Lower leg skin (tissue), 3 donors: Measurements from ENCODE around the gene PRR4.

ENCODE experiments used
- POLR2A ChIP-seq, 2 donors: fragments of 450-650 bp; IDR thresholded peaks; one replicate each; pipeline ENCODE4 v1.6.1; 2016 to 2017; ENCODE audit warnings: antibody characterized with exemption in 2 of 2, mild to moderate bottlenecking in 1 of 2, moderate library complexity in 1 of 2
- TF ChIP-seq, protein P1 (sequence below), 3 donors: fragments of 450-650 bp; IDR thresholded peaks; one replicate each; pipeline ENCODE4 v1.5.1; 2016; ENCODE audit warnings: antibody characterized with exemption in 3 of 3, mild to moderate bottlenecking in 3 of 3, moderate library complexity in 2 of 3

DNA sequence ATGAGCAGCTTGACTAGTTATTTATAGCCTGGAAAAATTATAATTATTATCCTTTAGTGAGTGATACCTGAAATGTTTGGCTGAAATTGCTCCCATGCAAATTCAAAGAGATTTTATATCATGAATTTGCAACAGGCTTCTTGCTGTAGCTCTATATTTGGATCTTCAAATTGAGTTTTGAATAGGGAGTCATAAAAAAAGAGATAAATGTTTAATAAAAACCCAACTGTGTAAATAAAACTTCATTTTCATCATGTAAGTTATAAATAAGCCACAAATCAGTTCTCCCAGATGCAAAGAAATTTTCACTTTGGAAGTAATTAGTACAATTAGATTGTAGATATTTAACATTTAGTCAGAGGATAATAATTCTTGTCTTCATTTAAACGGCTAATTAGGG lies 42.1 kb downstream of the PRR4 start, which contains the start of gene TAS2R8:
- TF ChIP-seq, protein P1, sequence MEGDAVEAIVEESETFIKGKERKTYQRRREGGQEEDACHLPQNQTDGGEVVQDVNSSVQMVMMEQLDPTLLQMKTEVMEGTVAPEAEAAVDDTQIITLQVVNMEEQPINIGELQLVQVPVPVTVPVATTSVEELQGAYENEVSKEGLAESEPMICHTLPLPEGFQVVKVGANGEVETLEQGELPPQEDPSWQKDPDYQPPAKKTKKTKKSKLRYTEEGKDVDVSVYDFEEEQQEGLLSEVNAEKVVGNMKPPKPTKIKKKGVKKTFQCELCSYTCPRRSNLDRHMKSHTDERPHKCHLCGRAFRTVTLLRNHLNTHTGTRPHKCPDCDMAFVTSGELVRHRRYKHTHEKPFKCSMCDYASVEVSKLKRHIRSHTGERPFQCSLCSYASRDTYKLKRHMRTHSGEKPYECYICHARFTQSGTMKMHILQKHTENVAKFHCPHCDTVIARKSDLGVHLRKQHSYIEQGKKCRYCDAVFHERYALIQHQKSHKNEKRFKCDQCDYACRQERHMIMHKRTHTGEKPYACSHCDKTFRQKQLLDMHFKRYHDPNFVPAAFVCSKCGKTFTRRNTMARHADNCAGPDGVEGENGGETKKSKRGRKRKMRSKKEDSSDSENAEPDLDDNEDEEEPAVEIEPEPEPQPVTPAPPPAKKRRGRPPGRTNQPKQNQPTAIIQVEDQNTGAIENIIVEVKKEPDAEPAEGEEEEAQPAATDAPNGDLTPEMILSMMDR (IDR thresholded peaks at IDR 0.05), result no peak
- TF ChIP-seq POLR2A (IDR thresholded peaks at IDR 0.05), result no peak
